ENCODE results near the gene TP53I11. TPM values are rescaled to one million over a fixed set of nuclear protein-coding genes. Genes with fewer than 3 reads are reported as not detected.

The TP53I11 gene
- total RNA-seq, 1 donor from 2014 or later = 83.6 TPM

- H3K36me3 Mint-ChIP-seq (ENCODE audit: low read depth) = no peaks in the 10 kb centered on the region
- no peaks in the 10 kb centered on the region for H3K9me3 Mint-ChIP-seq
- H3K27ac Mint-ChIP-seq (ENCODE audit: unreplicated experiment) = no peak overlapping the region
- H3K4me1 Mint-ChIP-seq = peaks cover 7% of the 10 kb centered on the region
- no peak overlapping the region for H3K4me3 Mint-ChIP-seq
- no peak for DNase-seq (ENCODE audit: low read depth, low spot score)
- peaks cover 4% of the 10 kb centered on the region for H3K27me3 Mint-ChIP-seq (ENCODE audit: low read depth)
- TF ChIP-seq CTCF (conservative IDR thresholded peaks at IDR 0.05) = no peak
Measured at GRCh38 chr11:44988981-44989635, 38.4 kb upstream of the TP53I11 start.

- no peak for DNase-seq (ENCODE audit: low read depth, low spot score)
- peaks cover 4% of the 10 kb centered on the region for H3K27me3 Mint-ChIP-seq (ENCODE audit: low read depth)
Measured at GRCh38 chr11:44988111-44988510, 37.4 kb upstream of the TP53I11 start.

GRCh38 chr11:44987506-44987905, 36.8 kb upstream of the TP53I11 start:
- Mint-ChIP-seq H3K36me3 (ENCODE audit: low read depth) (no peaks in the 10 kb centered on the region), H3K4me3 (no peak overlapping the region), H3K4me1 (peaks cover 7% of the 10 kb centered on the region), H3K9me3 (no peaks in the 10 kb centered on the region), H3K27ac (ENCODE audit: unreplicated experiment) (no peak overlapping the region), H3K27me3 (ENCODE audit: low read depth) (peaks cover 4% of the 10 kb centered on the region)
- no peak for TF ChIP-seq CTCF (conservative IDR thresholded peaks at IDR 0.05)
- no peak for DNase-seq (ENCODE audit: low read depth, low spot score)

More at GRCh38 chr11:44988111-44988510, 37.4 kb upstream of the TP53I11 start:
- no peak for TF ChIP-seq CTCF (conservative IDR thresholded peaks at IDR 0.05)
- Mint-ChIP-seq H3K4me1 (peaks cover 7% of the 10 kb centered on the region), H3K9me3 (no peaks in the 10 kb centered on the region), H3K4me3 (no peak overlapping the region), H3K27ac (ENCODE audit: unreplicated experiment) (no peak overlapping the region), H3K36me3 (ENCODE audit: low read depth) (no peaks in the 10 kb centered on the region)

- Mint-ChIP-seq H3K27ac (ENCODE audit: unreplicated experiment) (no peak overlapping the region), H3K36me3 (ENCODE audit: low read depth) (no peaks in the 10 kb centered on the region), H3K9me3 (no peaks in the 10 kb centered on the region), H3K27me3 (ENCODE audit: low read depth) (peaks cover 4% of the 10 kb centered on the region), H3K4me1 (peaks cover 7% of the 10 kb centered on the region), H3K4me3 (no peak overlapping the region)
- DNase-seq (ENCODE audit: low read depth, low spot score) = no peak
- TF ChIP-seq CTCF (conservative IDR thresholded peaks at IDR 0.05) = no peak
Measured at GRCh38 chr11:44986315-44986714, 35.6 kb upstream of the TP53I11 start.

GRCh38 chr11:44985721-44986120, 35.0 kb upstream of the TP53I11 start:
- Mint-ChIP-seq H3K4me1 (peaks cover 4% of the 10 kb centered on the region), H3K9me3 (no peaks in the 10 kb centered on the region), H3K4me3 (no peak overlapping the region), H3K27me3 (ENCODE audit: low read depth) (no peaks in the 10 kb centered on the region), H3K27ac (ENCODE audit: unreplicated experiment) (no peak overlapping the region), H3K36me3 (ENCODE audit: low read depth) (no peaks in the 10 kb centered on the region)
- no peak for DNase-seq (ENCODE audit: low read depth, low spot score)
- TF ChIP-seq CTCF (conservative IDR thresholded peaks at IDR 0.05) = no peak
